ENCODE results near the gene PRR33. TPM values are rescaled to one million over a fixed set of nuclear protein-coding genes. Genes with fewer than 3 reads are reported as not detected.
"Not testable (repeated sequence)": the region's sequence is repeated elsewhere in the genome, so short reads cannot be mapped to it uniquely, and the experiment has no call there.

The PRR33 gene
- total RNA-seq, 1 experiment from 2014 or later: not detected

DNA sequence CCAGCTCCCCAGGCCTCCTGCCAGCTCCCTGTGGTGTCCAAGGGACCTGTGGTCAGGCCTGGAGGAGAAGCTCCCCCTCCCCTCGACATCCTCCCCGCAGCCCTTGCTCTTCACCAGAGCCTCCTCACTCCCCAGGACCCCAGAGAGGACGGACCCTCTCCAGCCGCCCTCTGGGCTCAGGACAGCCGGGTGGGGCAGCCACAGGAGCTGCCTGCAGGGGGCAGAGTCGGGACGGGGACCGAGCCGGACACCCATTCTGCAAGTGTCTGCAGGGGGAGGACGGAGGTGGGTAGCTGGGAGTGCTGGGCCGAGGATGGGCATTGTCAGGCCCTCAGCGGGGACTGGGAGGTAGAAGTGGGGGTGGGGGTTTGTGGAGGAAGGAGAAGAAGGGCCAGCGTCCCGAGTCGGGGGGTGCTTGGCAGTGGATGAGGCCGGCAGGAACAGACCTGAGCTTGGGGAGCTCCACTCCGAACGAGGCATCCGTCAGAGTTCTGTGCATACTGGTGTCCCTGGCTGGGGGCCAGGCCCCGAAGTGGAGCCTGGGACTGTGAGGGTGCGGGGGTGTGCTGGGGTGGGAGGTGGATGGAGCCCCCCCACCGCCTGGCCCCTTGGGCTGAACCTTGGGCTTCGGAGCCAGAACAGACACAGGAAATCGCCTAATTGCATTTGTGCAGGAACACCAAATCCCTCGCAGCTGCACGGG, 15.2 kb downstream of the PRR33 start:
- peak; percentile 45 for DNase-seq (ENCODE audit: low spot score)

DNA sequence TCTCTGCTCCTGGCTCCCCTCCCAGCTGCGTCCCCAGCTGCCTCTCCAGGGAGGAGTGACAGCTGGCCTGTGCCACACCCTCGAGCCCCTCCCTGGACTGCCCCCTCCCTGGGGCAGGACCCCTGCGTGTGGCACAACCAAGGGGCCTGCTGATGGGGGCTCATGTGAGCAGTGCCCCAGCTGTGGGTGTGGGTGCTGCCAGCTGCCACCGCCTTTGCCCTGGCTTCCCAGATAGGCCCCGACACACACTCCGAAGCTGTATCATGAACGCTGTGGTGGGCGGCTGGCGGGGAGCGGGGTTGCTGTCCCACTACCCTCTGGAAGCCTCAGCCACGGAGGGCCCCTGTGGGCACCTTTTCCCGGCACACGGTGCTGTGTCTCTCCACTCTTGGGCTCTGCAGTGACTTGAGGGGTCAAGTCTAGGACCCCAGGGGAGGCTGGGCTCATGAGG, 15.8 kb downstream of the PRR33 start:
- not testable (repeated sequence) for DNase-seq (ENCODE audit: low spot score)

DNA sequence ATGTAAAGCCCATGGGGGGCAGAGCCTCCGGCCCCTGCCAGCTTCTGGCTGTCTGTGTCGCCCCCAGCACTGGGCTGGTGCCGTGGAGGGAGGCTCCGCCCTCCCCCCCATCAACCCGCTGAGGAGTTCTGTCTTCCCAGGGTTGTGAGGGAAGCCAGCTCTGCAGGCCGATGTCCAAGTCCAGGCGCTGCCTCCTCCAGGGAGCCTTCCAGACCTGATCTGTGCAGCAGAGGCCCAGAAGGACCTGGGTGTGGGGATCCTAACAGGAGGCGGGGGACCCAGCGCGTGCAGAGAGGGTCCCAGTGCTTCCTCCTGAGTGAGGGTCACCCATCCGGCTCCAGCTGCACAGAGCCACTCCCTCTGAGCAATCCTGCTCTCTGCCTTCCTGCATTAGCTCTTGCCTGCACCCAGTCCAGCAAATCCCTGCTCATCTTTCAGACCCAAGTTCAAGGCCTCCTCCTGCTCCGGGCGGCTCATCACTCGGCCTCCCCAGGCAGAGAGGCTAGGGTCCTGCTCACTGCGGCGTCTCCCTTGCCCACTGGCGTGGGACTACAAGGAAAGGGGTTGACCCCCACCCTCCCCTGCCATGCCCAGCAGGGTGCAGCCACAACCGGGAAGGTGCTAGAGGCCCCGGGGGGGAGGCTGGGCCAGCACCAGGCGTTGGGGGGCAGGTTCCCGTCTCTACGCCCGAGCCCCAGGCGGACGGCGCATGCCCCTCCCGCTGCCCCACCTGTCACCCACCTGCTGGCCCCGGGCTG, 16.4 kb downstream of the PRR33 start:
- no peak for DNase-seq (ENCODE audit: low spot score)

DNA sequence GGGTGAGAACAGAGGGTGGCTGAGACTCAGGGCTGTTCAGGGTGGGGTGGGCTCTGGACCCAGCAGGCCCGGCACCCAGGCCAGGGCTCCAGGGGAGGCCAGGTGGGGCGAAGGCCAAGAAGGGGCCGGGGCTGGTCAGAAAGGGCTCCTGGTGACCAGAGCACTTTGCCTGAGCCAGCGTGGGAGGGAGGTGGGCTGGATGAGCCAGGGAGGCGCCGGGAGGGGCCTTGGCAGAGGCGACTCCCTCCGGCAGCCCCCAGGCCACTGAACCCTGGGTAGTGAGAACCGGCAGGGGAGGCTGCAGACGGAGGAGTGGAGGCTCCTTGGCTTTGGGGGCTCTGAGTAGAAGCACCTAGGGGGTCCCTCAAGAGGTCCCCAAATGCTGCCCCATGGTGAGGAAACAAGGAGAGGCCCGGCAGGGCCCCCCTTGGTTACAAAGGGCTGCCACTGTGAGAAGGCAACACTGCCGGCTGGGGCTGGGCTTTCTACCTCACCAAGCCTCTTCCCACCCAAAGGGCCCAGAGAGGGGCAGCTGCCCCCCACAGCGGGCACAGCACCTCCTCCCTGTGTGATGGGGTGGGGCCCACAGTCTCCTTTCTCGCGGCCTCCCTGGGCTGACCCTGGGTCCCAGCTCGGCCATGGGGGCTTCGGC, 17.1 kb downstream of the PRR33 start:
- DNase-seq (ENCODE audit: low spot score): not testable (repeated sequence)

DNA sequence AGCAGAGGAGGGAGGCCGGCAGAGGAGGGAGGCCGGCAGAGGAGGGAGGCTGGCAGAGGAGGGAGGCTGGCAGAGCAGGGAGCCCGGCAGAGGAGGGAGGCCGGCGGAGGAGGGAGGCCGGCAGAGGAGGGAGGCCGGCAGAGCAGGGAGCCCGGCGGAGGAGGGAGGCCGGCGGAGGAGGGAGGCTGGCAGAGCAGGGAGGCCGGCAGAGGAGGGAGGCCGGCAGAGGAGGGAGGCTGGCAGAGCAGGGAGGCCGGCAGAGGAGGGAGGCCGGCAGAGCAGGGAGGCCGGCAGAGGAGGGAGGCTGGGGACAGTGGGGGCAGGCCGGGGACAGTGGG, 17.9 kb downstream of the PRR33 start:
- not testable (repeated sequence) for DNase-seq (ENCODE audit: low spot score)

DNA sequence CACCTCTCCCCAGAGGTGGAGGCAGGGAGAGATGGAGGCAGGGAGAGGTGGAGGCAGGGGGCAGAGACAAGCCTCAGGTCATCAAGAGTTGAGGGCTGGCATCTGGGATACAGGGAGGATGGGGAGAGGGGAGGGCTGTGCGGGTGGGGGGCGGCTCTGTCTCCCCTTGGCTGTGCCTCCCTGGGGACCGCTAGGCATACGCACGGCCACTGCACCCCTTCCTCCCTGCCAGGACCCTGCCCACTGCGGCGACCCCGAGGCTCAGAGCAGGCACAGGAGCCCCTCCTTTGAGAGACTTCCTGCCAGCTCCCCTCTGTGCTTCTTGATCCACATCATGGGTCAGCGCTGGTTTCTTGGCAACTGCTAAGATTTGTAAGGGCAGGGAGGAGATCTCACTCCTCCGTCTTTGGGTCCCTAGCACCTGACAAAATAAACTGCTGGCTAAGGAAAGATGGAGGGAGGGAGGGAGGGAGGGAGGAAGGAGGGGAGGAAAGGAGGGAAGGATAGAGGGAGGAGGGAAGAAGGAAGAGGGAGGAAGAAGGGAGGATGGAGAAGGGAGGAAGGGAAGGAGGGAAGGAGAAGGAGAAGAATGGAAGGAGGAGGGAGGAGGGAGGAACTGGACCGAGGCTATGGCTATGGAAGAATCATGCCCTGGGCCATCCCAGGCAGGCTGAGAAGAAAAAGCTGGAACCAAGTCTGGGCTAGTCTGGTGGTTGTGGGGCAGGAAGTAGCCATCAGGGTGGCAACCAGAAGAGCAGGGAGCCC, 18.5 kb downstream of the PRR33 start:
- DNase-seq (ENCODE audit: low spot score): no peak

- no peak for DNase-seq (ENCODE audit: low spot score)
These were observed 19.3 kb downstream of the PRR33 start for GRCh38 chr11:1872267-1872985.

GRCh38 chr11:1871531-1871930, 20.2 kb downstream of the PRR33 start:
- no peak for DNase-seq (ENCODE audit: low spot score)

DNA sequence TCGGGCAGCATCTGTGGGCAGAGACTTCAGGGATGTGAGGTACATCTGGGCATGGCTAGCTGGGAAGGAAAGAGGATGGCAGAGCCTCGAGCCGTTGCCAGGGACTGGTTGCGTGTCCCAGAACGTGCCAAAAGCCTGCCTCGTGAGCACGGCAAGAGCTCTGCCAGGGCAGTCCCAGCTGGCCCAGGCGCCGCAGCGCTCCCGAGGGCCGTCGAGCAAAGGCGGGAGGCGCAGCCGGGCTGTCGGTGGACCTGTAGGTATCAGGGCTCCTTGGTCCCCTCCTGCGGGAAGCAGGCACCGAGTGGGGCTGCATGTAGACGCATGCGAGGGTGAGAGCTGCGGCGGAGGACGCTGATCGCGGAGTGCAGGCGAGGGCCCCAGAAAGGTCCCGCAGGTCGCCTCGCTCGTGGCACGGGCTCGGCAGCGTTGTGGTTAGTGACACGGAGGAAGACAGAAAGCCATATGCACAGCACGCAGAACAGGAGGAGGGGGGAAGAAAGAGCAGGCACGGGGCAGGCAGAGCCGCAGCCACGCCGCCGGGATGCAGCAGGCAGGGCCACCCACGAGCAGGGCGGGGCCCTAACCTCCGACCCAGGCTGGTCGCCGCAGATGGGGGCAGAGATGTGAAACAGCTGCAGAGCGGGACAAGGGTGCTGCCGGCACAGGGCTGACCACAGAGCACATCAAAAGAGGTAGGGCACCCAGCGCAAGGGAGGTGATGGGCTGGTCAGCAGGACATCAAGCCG, 20.8 kb downstream of the PRR33 start:
- DNase-seq (ENCODE audit: low spot score): no peak

DNA sequence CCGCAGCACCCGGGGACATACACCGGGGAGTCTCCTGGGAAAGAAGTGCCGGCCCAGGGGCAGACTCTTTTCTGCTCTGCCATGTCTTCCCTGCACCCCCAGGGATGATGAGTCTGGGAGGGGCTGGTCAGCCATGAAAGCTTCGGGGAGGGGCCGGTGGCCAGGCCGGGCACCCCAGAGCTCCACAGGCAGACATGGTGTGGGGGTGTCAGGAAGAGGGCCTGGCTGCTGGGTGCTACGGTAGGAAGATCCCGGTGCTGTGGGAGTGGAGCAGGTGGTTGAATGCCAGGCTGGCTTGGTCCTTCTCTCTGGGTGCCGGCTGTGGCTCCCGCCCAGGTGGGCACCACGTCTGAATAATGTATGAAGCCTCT, 21.4 kb downstream of the PRR33 start:
- no peak for DNase-seq (ENCODE audit: low spot score)

DNA sequence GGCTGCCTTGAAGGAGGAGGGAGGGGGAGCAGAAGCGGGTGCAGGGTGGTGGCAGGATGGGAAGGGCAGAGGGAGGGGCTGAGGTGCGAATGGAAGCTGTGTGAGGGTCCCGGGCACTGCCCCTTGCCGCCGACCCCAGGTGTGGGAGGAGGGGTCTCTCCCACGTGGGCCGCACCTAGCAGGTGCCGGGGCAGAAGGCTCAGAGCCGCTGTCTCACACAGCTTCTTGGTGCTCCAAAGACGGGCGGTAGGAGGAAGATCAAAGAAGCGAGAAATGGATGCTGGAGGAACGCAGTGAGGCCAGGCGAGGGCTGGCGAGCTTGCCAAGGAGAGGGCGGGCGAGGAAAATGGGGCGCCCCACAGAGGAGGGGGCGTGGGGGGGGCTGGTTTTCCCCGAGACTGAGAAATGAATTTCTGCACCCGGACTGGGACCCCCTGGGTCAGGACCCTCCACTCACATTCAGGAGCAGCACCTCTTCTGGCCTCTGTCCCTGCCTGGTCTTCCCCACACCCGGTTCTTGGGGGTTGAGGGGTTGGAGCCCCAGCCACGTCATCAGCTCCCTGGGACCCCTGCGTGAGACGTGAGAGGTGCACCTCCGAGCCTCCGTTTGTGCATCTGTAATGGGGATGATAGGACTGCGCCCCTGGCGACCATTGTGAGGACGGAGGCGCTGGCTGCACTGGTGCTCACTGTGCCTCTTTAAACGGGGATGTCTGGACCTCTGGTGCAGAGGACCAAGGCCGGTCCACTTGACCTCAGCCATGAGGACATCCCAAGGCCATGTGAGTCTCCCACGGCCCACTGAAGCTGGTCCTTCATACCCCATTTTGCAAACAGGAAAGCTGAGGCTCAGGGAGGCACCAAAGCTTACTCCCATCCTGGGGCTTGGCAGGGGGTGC, 22.0 kb downstream of the PRR33 start:
- peak; percentile 32 for DNase-seq (ENCODE audit: low spot score)

DNA sequence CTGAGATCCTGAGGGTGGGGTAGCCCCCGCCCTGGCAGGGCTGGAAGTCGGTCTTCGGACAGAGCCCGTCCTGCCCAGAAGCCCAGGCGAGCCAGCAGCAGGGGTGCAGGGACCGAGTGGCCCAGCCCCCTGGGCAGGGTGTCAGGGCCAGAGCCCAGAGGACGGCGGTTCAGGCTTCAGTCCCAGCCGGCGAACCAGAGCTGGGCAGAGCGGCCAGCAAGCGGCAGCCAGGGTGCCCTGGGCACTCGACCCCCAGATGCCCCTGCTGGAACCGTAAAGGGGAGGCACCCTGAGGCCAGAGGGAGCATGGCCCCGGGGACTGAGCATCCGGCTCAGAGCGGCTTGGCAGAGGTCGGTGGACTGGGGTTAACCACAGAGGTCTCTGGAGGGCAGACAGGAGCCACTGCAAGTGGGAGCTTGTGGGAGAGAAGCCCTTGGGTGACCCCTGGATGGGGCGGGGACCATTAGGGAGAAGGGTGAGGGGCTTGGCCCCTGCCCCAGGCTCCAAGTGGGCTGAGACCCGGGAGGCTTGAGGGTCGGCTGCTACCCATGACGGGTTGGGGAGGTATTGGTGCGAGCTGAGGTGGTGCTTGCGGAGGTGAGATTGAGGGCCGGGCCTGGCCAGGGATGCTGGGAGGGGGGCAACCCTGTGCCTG, 22.9 kb downstream of the PRR33 start:
- no peak for DNase-seq (ENCODE audit: low spot score)

GRCh38 chr11:1868056-1868635, 23.5 kb downstream of the PRR33 start:
- DNase-seq (ENCODE audit: low spot score): no peak

- DNase-seq (ENCODE audit: low spot score): no peak
These were observed 24.3 kb downstream of the PRR33 start for GRCh38 chr11:1867381-1867780.

DNA sequence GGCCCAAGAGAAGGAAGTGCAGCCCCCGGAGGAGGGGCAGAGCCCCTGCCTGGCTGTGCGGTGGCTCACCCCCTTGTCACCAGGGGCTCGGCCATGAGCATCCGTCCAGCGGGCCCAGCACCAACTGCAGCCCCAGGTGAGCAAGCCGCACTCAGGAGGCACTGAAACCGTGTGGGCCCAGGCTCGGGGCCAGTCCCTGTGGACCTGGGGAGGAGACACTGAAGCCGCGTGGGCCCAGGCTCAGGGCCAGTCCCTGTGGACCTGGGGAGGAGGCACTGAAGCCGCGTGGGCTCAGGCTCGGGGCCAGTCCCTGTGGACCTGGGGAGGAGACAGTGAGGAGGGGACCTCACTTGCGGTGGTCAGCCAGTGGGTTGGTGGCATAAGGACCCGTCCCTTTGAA, 24.9 kb downstream of the PRR33 start:
- DNase-seq (ENCODE audit: low spot score): no peak

GRCh38 chr11:1866226-1866625, 25.5 kb downstream of the PRR33 start:
- no peak for DNase-seq (ENCODE audit: low spot score)

DNA sequence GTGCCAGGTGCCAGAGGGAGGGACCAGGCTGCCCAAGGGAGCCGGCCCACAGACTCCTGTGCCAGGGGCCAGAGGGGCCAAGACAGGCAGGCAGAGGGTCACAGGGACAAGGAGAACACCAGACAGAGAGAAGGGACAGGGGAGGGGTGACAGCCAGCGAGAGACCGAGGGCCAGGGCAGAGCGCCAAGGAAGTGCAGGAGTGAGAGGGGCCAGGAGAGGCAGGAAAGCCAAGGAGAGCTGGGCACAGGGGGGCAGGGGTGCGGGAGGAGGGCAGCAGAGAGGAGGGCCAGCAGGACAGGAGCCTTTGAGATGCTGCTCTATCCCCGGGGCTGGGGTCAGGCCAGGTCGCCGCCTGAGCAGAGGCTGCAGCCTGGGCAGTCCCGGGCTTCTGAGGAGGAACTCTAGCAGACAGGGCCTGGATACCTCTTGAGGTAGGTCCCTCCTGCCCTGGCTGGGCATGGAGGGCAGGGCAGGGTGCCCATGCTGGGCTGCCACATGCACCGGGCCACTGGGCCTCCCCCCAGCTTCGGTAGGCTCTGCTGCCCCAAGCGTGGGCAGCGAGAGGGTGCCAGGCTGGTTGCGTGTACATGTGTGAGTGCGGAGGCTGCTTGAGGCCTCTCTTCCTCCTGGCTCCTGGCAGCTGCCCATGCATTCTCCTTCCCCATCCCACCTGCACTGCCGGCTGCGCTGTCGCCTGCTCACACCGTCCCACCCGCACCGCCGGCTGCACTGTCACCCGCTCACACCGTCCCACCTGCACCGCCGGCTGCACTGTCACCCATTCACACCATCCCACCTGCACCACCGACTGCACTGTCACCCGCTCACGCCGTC, 26.6 kb downstream of the PRR33 start:
- no peak for DNase-seq (ENCODE audit: low spot score)

- DNase-seq (ENCODE audit: low spot score): no peak
These were observed 27.5 kb downstream of the PRR33 start for GRCh38 chr11:1864231-1864630.
